GM06990 (cell line): ENCODE measurements around the gene ZCCHC17.

Source experiments
- DNase-seq: peaks from one replicate; pipeline ENCODE4 v3.0.0-alpha.2; 2011; ENCODE audit not compliant: insufficient read length; ENCODE audit errors: extremely low read depth
- H3K27me3 ChIP-seq: replicated peaks from 2 replicates; pipeline ENCODE4 v1.6.0; 2011; ENCODE audit warnings: low read length; ENCODE audit not compliant: control insufficient read depth, insufficient read depth
- H3K36me3 ChIP-seq: 2 replicates; pipeline ENCODE4 v1.5.1; 2011; ENCODE audit warnings: low read length; ENCODE audit not compliant: control insufficient read depth, insufficient read depth
- H3K4me3 ChIP-seq: replicated peaks from 2 replicates; pipeline ENCODE4 v1.5.1; 2011; ENCODE audit warnings: low read depth, mild to moderate bottlenecking, control low read depth, low read length
- CTCF ChIP-seq: IDR thresholded peaks from 2 replicates; pipeline ENCODE4 v1.5.1; 2011; ENCODE audit warnings: low read length, control low read depth, mild to moderate bottlenecking, inconsistent platforms; ENCODE audit not compliant: insufficient read depth, poor library complexity, severe bottlenecking

Gene ZCCHC17

GRCh38 chr1:31374511-31375196, 77.8 kb downstream of the ZCCHC17 start:
- TF ChIP-seq CTCF, result no peak
- no peaks in the 10 kb centered on the region; the same call in 1 of the 2 replicates for H3K27me3 ChIP-seq
- no peaks in the 10 kb centered on the region for H3K36me3 ChIP-seq
- DNase-seq, result no peak
- no peak overlapping the region for H3K4me3 ChIP-seq

GRCh38 chr1:31376375-31377134, 79.7 kb downstream of the ZCCHC17 start:
- Histone ChIP-seq H3K36me3 (no peaks in the 10 kb centered on the region), H3K27me3 (no peaks in the 10 kb centered on the region; the same call in 1 of the 2 replicates), H3K4me3 (no peak overlapping the region)
- DNase-seq, result no peak
- no peak for TF ChIP-seq CTCF

GRCh38 chr1:31377364-31377863, 80.6 kb downstream of the ZCCHC17 start:
- no peaks in the 10 kb centered on the region; the same call in 1 of the 2 replicates for H3K27me3 ChIP-seq
- H3K36me3 ChIP-seq, result no peaks in the 10 kb centered on the region
- no peak overlapping the region for H3K4me3 ChIP-seq
- TF ChIP-seq CTCF, result no peak
- DNase-seq, result no peak

- H3K27me3 ChIP-seq, result no peaks in the 10 kb centered on the region; the same call in 1 of the 2 replicates
- no peak overlapping the region for H3K4me3 ChIP-seq
- H3K36me3 ChIP-seq, result no peaks in the 10 kb centered on the region
- no peak for TF ChIP-seq CTCF
- DNase-seq, result no peak
These were observed 81.2 kb downstream of the ZCCHC17 start for GRCh38 chr1:31378001-31378400.

GRCh38 chr1:31380181-31380580, 83.3 kb downstream of the ZCCHC17 start:
- DNase-seq, result no peak
- Histone ChIP-seq H3K27me3 (no peaks in the 10 kb centered on the region; the same call in 1 of the 2 replicates), H3K36me3 (no peaks in the 10 kb centered on the region), H3K4me3 (no peak overlapping the region)
- no peak for TF ChIP-seq CTCF
